Measurements from ENCODE around the gene MRPS23. TPM values are rescaled to one million over a fixed set of nuclear protein-coding genes. Genes with fewer than 3 reads are reported as not detected.

Gene MRPS23
- 15.2 and 16.2 TPM in 2 replicates for total RNA-seq

GRCh38 chr17:57849874-57850754, at the start of gene MRPS23:
Gene MRPS23 (minus strand): TSS chr17:57850044. CDS start chr17:57850010, 34 bp downstream.

Small RNA genes within 50 kb of the gene (small RNA-seq; reads per million reads assigned to genes)
- gene RN7SKP94: not detected

Other genes with a start within 250 kb of the MRPS23 start
- not detected in 2 replicates for gene CCDC182, start 104.7 kb downstream of the MRPS23 start, total RNA-seq
- 13.5 and 15.8 TPM in 2 replicates for gene CUEDC1, start 105.4 kb upstream of the MRPS23 start, total RNA-seq
- gene VEZF1, start 138.2 kb upstream of the MRPS23 start, total RNA-seq: 32.0 and 43.8 TPM in 2 replicates
- 349 and 447 TPM in 2 replicates for gene SRSF1, start 157.2 kb upstream of the MRPS23 start, total RNA-seq
- gene DYNLL2, start 233.4 kb upstream of the MRPS23 start, total RNA-seq: 7.0 and 9.0 TPM in 2 replicates

Measured in subcutaneous preadipocyte (primary cell).